H1 (cell line): ENCODE data around the gene HOXB8. TPM values are rescaled to one million over a fixed set of nuclear protein-coding genes. Genes with fewer than 3 reads are reported as not detected.

Experiments used
- CTCF ChIA-PET: fragments of 300-600 bp; sonication (Branson Sonifier 250); formaldehyde crosslinking; loops from one replicate; lab custom pipeline; 2021; ENCODE audit not compliant: partially characterized antibody; lab: Charles Lee
- POLR2A ChIA-PET: fragments of 300-600 bp; sonication (Branson Sonifier 250); formaldehyde crosslinking; loops from one replicate; lab custom pipeline; 2021; ENCODE audit warnings: inconsistent platforms; ENCODE audit not compliant: partially characterized antibody; lab: Charles Lee
- DNase-seq, 2 experiments: peaks; one replicate each; pipeline versions ENCODE4 v3.0.0 to v3.0.0-alpha.2; 2010 to 2022; ENCODE audit warnings: low spot score in 2 of 2, low read depth in 1 of 2, mixed read lengths in 1 of 2
- FAIRE-seq: peaks from 2 replicates; lab custom pipeline; 2011; peaks lifted over from hg19 to GRCh38; lab: Jason Lieb, UNC
- H2AFZ ChIP-seq: 2 replicates; pipeline ENCODE4 v1.8.1; 2012; ENCODE audit warnings: low read length, inconsistent platforms
- H2AK5ac ChIP-seq: 2 replicates; pipeline ENCODE4 v1.6.1; 2013; ENCODE audit warnings: low read depth, low read length
- H2BK120ac ChIP-seq: replicated peaks from 2 replicates; pipeline ENCODE3; 2013; ENCODE audit warnings: low read depth, low read length, inconsistent platforms
- H2BK12ac ChIP-seq: 2 replicates; pipeline ENCODE4 v1.6.1; 2013; ENCODE audit warnings: low read depth, low read length
- H2BK15ac ChIP-seq: 2 replicates; pipeline ENCODE4 v1.6.1; 2013; ENCODE audit warnings: low read length
- H2BK20ac ChIP-seq: 2 replicates; pipeline ENCODE4 v1.6.1; 2013; ENCODE audit warnings: low read length
- H2BK5ac ChIP-seq: 2 replicates; pipeline ENCODE4 v1.6.1; 2013; ENCODE audit warnings: low read depth, low read length
- H3K14ac ChIP-seq: 2 replicates; pipeline ENCODE4 v1.6.1; 2013; ENCODE audit warnings: inconsistent platforms; ENCODE audit not compliant: insufficient read length
- H3K18ac ChIP-seq: 2 replicates; pipeline ENCODE4 v1.6.1; 2013; ENCODE audit warnings: low read length; ENCODE audit errors: extremely low read depth
- H3K23ac ChIP-seq: 2 replicates; pipeline ENCODE4 v1.6.1; 2013; ENCODE audit warnings: inconsistent platforms; ENCODE audit not compliant: insufficient read length
- H3K23me2 ChIP-seq: 2 replicates; pipeline ENCODE4 v1.6.1; 2013; ENCODE audit warnings: low read depth, low read length
- H3K27ac ChIP-seq: 2 replicates; pipeline ENCODE4 v1.6.1; 2011; ENCODE audit warnings: low read depth, low read length, inconsistent platforms
- H3K27me3 ChIP-seq, 4 experiments: replicated peaks in 1 of 4; 1 replicate in 1 of 4; 2 replicates in 3 of 4; pipeline versions ENCODE4 v1.6.1 to v1.8.1; 2011 to 2013; ENCODE audit warnings: low read length in 3 of 4, mild to moderate bottlenecking in 3 of 4, inconsistent platforms in 2 of 4, mixed read lengths in 2 of 4, moderate library complexity in 1 of 4; ENCODE audit not compliant: control insufficient read depth in 3 of 4, insufficient read depth in 3 of 4; ENCODE audit errors: extremely low read depth in 1 of 4
- H3K36me3 ChIP-seq, 4 experiments: 2 replicates each; pipeline versions ENCODE4 v1.6.1 to v1.8.1; 2011 to 2013; ENCODE audit warnings: mild to moderate bottlenecking in 4 of 4, low read length in 3 of 4, moderate library complexity in 2 of 4, control low read depth in 1 of 4, inconsistent platforms in 1 of 4; ENCODE audit not compliant: insufficient read depth in 4 of 4, control insufficient read depth in 2 of 4
- H3K4ac ChIP-seq: replicated peaks from 2 replicates; pipeline ENCODE3; 2013; ENCODE audit warnings: low read length, low read depth, mixed read lengths, inconsistent platforms; ENCODE audit not compliant: insufficient read length
- H3K4me1 ChIP-seq, 4 experiments: replicated peaks in 1 of 4; 1 replicate in 1 of 4; 2 replicates in 3 of 4; pipeline versions ENCODE4 v1.6.1 to v1.8.1; 2011 to 2013; ENCODE audit warnings: low read length in 3 of 4, inconsistent platforms in 2 of 4, mixed read lengths in 1 of 4; ENCODE audit not compliant: insufficient read depth in 4 of 4, control insufficient read depth in 3 of 4
- H3K4me2 ChIP-seq, 2 experiments: 2 replicates each; pipeline versions ENCODE4 v1.6.1 to v1.8.1; 2011 to 2013; ENCODE audit warnings: low read depth in 2 of 2, low read length in 2 of 2, control low read depth in 1 of 2, inconsistent platforms in 1 of 2, mild to moderate bottlenecking in 1 of 2; ENCODE audit not compliant: insufficient read depth in 1 of 2
- H3K4me3 ChIP-seq, 4 experiments: fragments of 200-600, 300-600 bp in 1 of 4; sonication (generic), shearing (Covaris generic), sonication (Bioruptor Twin) in 1 of 4; 2 replicates each; pipeline versions ENCODE4 v1.5.1 to v1.8.1; 2011 to 2016; ENCODE audit warnings: low read length in 4 of 4, low read depth in 3 of 4, control low read depth in 2 of 4, inconsistent platforms in 2 of 4, mild to moderate bottlenecking in 2 of 4, mixed read lengths in 1 of 4, moderate library complexity in 1 of 4; ENCODE audit not compliant: insufficient read depth in 2 of 4; ENCODE audit errors: extremely low read depth in 1 of 4
- H3K56ac ChIP-seq: replicated peaks from 2 replicates; pipeline ENCODE3; 2013; ENCODE audit warnings: low read depth, mild to moderate bottlenecking, mixed read lengths, low read length, inconsistent platforms; ENCODE audit not compliant: insufficient read length
- H3K79me1 ChIP-seq: 2 replicates; pipeline ENCODE4 v1.6.1; 2013; ENCODE audit warnings: low read depth, low read length, control low read depth
- H3K79me2 ChIP-seq, 2 experiments: 2 replicates each; pipeline versions ENCODE4 v1.6.1 to v1.8.1; 2012 to 2013; ENCODE audit warnings: low read length in 2 of 2, mild to moderate bottlenecking in 2 of 2, inconsistent platforms in 1 of 2; ENCODE audit not compliant: insufficient read depth in 2 of 2, control insufficient read depth in 1 of 2
- H3K9ac ChIP-seq, 4 experiments: replicated peaks in 1 of 4; 1 replicate in 1 of 4; 2 replicates in 3 of 4; pipeline versions ENCODE4 v1.6.1 to v1.8.1; 2011 to 2013; ENCODE audit warnings: low read depth in 3 of 4, low read length in 3 of 4, control low read depth in 2 of 4, mild to moderate bottlenecking in 2 of 4, moderate library complexity in 2 of 4, inconsistent platforms in 1 of 4; ENCODE audit errors: extremely low read depth in 1 of 4
- H3K9me3 ChIP-seq, 2 experiments: 2 replicates each; pipeline versions ENCODE4 v1.6.1 to v1.8.1; 2012 to 2013; ENCODE audit warnings: mild to moderate bottlenecking in 2 of 2, moderate library complexity in 2 of 2, control low read depth in 1 of 2, inconsistent platforms in 1 of 2, low read depth in 1 of 2, low read length in 1 of 2, mixed read lengths in 1 of 2; ENCODE audit not compliant: insufficient read depth in 2 of 2
- H4K20me1 ChIP-seq, 2 experiments: replicated peaks in 1 of 2; 2 replicates each; pipeline versions ENCODE3 to v1.8.1; 2011 to 2013; ENCODE audit warnings: inconsistent platforms in 2 of 2, low read length in 2 of 2, mild to moderate bottlenecking in 1 of 2; ENCODE audit not compliant: insufficient read depth in 2 of 2, control insufficient read depth in 1 of 2
- H4K5ac ChIP-seq: 2 replicates; pipeline ENCODE4 v1.6.1; 2013; ENCODE audit warnings: low read length, low read depth, mixed read lengths, inconsistent platforms; ENCODE audit not compliant: insufficient read length
- H4K8ac ChIP-seq: 2 replicates; pipeline ENCODE4 v1.8.0; 2013; ENCODE audit warnings: mild to moderate bottlenecking, moderate library complexity, low read length, inconsistent platforms; ENCODE audit not compliant: insufficient read depth; ENCODE audit errors: extremely low read depth
- H4K91ac ChIP-seq: replicated peaks from 2 replicates; pipeline ENCODE3; 2013; ENCODE audit warnings: low read length, mixed read lengths, inconsistent platforms; ENCODE audit not compliant: insufficient read length
- CBX8 ChIP-seq: fragments of 300-800, 300-1000 bp; sonication (generic); IDR thresholded peaks from 2 replicates; pipeline ENCODE4 v1.7.1; 2016; ENCODE audit warnings: low read depth, low read length, borderline replicate concordance
- RNF2 ChIP-seq: fragments of 200-900, 300-1000 bp; sonication (generic); IDR thresholded peaks from 2 replicates; pipeline ENCODE4 v1.7.1; 2016; ENCODE audit warnings: borderline replicate concordance, low read depth, mild to moderate bottlenecking, antibody characterized with exemption, low read length; ENCODE audit not compliant: poor library complexity, severe bottlenecking; ENCODE audit errors: missing control alignments
- SAP30 ChIP-seq: fragments of 300-600 bp; sonication (generic); IDR thresholded peaks from 2 replicates; pipeline ENCODE4 v1.7.1; 2012; ENCODE audit warnings: low read length, moderate library complexity, mild to moderate bottlenecking, inconsistent platforms; ENCODE audit not compliant: insufficient read depth, insufficient replicate concordance
- SRF ChIP-seq: IDR thresholded peaks from 2 replicates; pipeline ENCODE4 v1.6.1; 2011; ENCODE audit warnings: mild to moderate bottlenecking, low read depth, low read length, moderate library complexity
- TEAD4 ChIP-seq: IDR thresholded peaks from 2 replicates; pipeline ENCODE4 v1.6.1; 2012; ENCODE audit warnings: low read depth, low read length, inconsistent platforms, mixed read lengths
- WGBS, 2 experiments: shearing (Covaris generic) in 1 of 2; methylation state at CpG; one replicate each; pipeline versions ENCODE4 v1.1.6 to v1.1.7; 2013 to 2015; ENCODE audit warnings: low lambda C conversion rate in 2 of 2, mixed read lengths in 2 of 2, inconsistent platforms in 1 of 2, low coverage in 1 of 2, missing lambda C conversion rate in 1 of 2; ENCODE audit not compliant: insufficient replicate concordance in 2 of 2, insufficient coverage in 1 of 2, insufficient read length in 1 of 2; ENCODE audit errors: extremely low coverage in 1 of 2, missing lambda C conversion rate in 1 of 2; 5-methylcytosine and 5-hydroxymethylcytosine counted together
- polyA plus RNA-seq, 7 experiments: library from polyadenylated mRNA; depleted of rRNA in 3 of 7; stranded (reverse) in 5 of 7; unstranded in 2 of 7; fragments of >200 nt in 5 of 7; fragments of 200-250 nt in 2 of 7; gene quantifications; 1 replicate in 5 of 7; 2 replicates in 1 of 7; 4 replicates in 1 of 7; pipeline versions ENCODE4 v1.2.1 to v1.2.3, GENCODE V29; 2011 to 2013; ENCODE audit warnings: missing spikeins in 2 of 7, mixed read lengths in 2 of 7
- total RNA-seq: library from RNA; stranded (reverse); fragmentation: NEBNext Ultra II Directional; extraction: Animal tissue kit (Norgen Biotek cat#: 25700); gene quantifications from 2 replicates; pipeline ENCODE4 v1.2.1, GENCODE V29; 2021

Gene HOXB8
- total and polyA plus RNA-seq, 2 of the 8 experiments (the other 6 are each of a cell fraction or from before 2014, with no cell fraction given), result not detected

DNA sequence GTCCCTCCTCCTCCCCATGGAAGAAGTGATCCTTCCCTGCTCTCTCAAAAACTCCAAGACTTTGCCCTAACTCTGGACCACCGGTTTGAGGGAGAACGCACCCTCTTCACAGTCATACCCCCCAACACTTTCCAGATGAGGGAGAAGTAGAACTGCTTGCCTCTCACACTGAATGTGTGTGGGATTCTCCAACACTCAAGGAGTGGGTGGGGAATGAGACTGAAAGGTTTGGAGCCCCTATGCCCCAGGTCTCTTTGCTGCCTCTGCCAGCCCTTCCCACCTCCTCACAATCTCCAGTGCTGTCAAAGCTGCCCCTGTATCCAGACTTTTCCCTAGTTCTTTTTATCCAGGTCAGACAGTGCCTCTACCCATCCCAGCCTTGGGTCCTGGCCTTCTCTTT, 48.4 kb downstream of the HOXB8 start:
- Histone ChIP-seq H3K18ac (peak overlapping the region; percentile 22; the same call in 1 of the 2 replicates), H3K79me2 (no peaks in the 10 kb centered on the region), H4K8ac (no peak overlapping the region), H2BK20ac (0 out of 2 replicates have a peak overlapping the region, but pooled peaks have one; percentile 80), H3K4me2 (no peak overlapping the region), H4K91ac (no peak overlapping the region), H3K27me3 (peaks cover 99 to 100% (median 100%) of the 10 kb centered on the region in 4 experiments), H2BK5ac (no peak overlapping the region), H3K9me3 (no peaks in the 10 kb centered on the region), H3K4me3 (no peak overlapping the region), H3K56ac (no peak overlapping the region), H3K14ac (no peak overlapping the region), H4K20me1 (peaks cover 2 to 39% of the 10 kb centered on the region in 2 experiments), H2BK120ac (no peak overlapping the region), H3K23ac (no peak overlapping the region), H3K4ac (no peak overlapping the region), H3K9ac (no peak overlapping the region), H2BK12ac (peak overlapping the region; percentile 71), H4K5ac (no peak overlapping the region), H2AFZ (no peak overlapping the region), H3K79me1 (no peaks in the 10 kb centered on the region), H3K23me2 (peaks cover 4% of the 10 kb centered on the region; the same call in 1 of the 2 replicates), H2AK5ac (no peak overlapping the region), H3K4me1 (peaks cover 0 to 7% (median 4%) of the 10 kb centered on the region in 4 experiments; a peak in 5 of 7 replicates), H3K36me3 (no peaks in the 10 kb centered on the region; a peak in 1 of 8 replicates), H3K27ac (no peak overlapping the region), H2BK15ac (peak overlapping the region; percentile 65; the same call in 1 of the 2 replicates)
- 49% methylated on average over 2 of the region's 2 CpGs; no CpG with 5 or more reads in 1 of the 2 experiments for WGBS, 2 experiments
- ChIA-PET POLR2A (interaction anchor here (1.2 kb wide), 1 partner anchor 46 kb away, joined by 3 read pairs; no protein-coding TSS in a partner anchor), CTCF (interaction anchor here (0.6 to 4.8 kb wide), 10 partner anchors 11 to 368 kb away, joined by 3 to 32 read pairs (median 4); partner anchors contain the start of gene HOXB5)
- FAIRE-seq, result no peak
- TF ChIP-seq SRF, result no peak
- TF ChIP-seq RNF2, result no peak
- TF ChIP-seq TEAD4, result no peak
- 0 out of 2 replicates have a peak, but pooled peaks have one; percentile 16 for TF ChIP-seq CBX8
- no peak for TF ChIP-seq SAP30
- DNase-seq, result no peak
